ENCODE results near the gene ZPR1.

The ZPR1 gene

GRCh38 chr11:116796548-116796947 is 8.7 kb upstream of the ZPR1 start:
- Histone ChIP-seq H3K4me1 (ENCODE audit: control insufficient read depth, insufficient read depth, low read length) (no peaks in the 10 kb centered on the region), H3K36me3 (ENCODE audit: control insufficient read depth in 2 of 2, insufficient read depth in 1 of 2, low read length in 2 of 2) (no peaks in the 10 kb centered on the region), H3K27ac (ENCODE audit: extremely low read depth, low read depth, low read length) (no peak overlapping the region), H3K9me3 (ENCODE audit: control insufficient read depth, insufficient read depth, low read depth, low read length) (no peaks in the 10 kb centered on the region), H3K4me3 (ENCODE audit: low read depth, low read length) (no peak overlapping the region)
- ChIA-PET POLR2A (no interaction called here), CTCF (interaction anchor here (0.6 kb wide), 2 partner anchors 84 to 164 kb away, joined by 3 read pairs; no protein-coding TSS in a partner anchor)
- 0 out of 2 replicates have a peak, but pooled peaks have one; percentile 17 for TF ChIP-seq ZNF146 (tag by site-specific recombination; IDR thresholded peaks at IDR 0.05)
- no peak for TF ChIP-seq BCL11A (tag by site-specific recombination; IDR thresholded peaks at IDR 0.05; ENCODE audit: low read depth)

DNA sequence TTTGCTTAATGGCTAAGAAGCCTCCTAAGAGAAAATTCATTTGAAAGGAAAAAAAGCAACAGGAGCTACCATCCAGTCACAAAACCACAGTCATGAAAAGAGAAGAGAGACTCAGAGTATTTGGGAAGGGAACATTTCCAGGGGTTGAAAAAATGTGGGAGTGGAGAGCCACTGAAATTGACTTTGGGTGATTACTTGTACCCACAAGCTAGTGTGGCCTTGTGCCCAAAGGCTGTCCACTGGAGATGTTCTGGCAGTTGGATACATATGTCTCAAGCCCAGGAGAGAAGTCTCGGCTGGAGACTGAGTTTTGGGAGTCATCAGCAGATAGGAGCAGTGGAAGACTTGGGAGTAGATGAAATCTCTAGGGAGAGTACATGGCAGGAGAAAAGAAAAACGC is 7.0 kb upstream of the ZPR1 start:
- H3K27ac ChIP-seq (ENCODE audit: extremely low read depth, low read depth, low read length) = no peak overlapping the region
- no peaks in the 10 kb centered on the region for H3K4me1 ChIP-seq (ENCODE audit: control insufficient read depth, insufficient read depth, low read length)
- ChIA-PET POLR2A (no interaction called here), CTCF (interaction anchor here (0.7 to 6.9 kb wide), 3 partner anchors 43 to 311 kb away, joined by 3 to 118 read pairs (median 89); partner anchors contain the start of gene APOA1)
- H3K4me3 ChIP-seq (ENCODE audit: low read depth, low read length) = no peak overlapping the region
- no peaks in the 10 kb centered on the region for H3K9me3 ChIP-seq (ENCODE audit: control insufficient read depth, insufficient read depth, low read depth, low read length)
- no peaks in the 10 kb centered on the region for H3K36me3 ChIP-seq (ENCODE audit: control insufficient read depth in 2 of 2, insufficient read depth in 1 of 2, low read length in 2 of 2)
- TF ChIP-seq ZNF140 (tag by site-specific recombination; IDR thresholded peaks at IDR 0.05) = no peak
- no peak for TF ChIP-seq ZBTB20 (tag by site-specific recombination; IDR thresholded peaks at IDR 0.05)
- TF ChIP-seq ZNF239 (tag by site-specific recombination; IDR thresholded peaks at IDR 0.05) = no peak
- no peak for TF ChIP-seq ZNF341 (tag by site-specific recombination; IDR thresholded peaks at IDR 0.05; ENCODE audit: low read depth)
- no peak for TF ChIP-seq TRIM28 (IDR thresholded peaks at IDR 0.05; ENCODE audit: borderline replicate concordance, low read length)
- no peak for TF ChIP-seq FEZF1 (tag by site-specific recombination; IDR thresholded peaks at IDR 0.05)
- no peak for TF ChIP-seq EGR2 (tag by site-specific recombination; IDR thresholded peaks at IDR 0.05; ENCODE audit: low read depth)

GRCh38 chr11:116793772-116794097 is 5.9 kb upstream of the ZPR1 start:
- TF ChIP-seq ZNF121 (tag by site-specific recombination; IDR thresholded peaks at IDR 0.05) = no peak
- no peak for TF ChIP-seq IKZF3 (tag by site-specific recombination; IDR thresholded peaks at IDR 0.05)
- no peak for TF ChIP-seq HOXD13 (CRISPR knock-in tag; IDR thresholded peaks at IDR 0.05; ENCODE audit: borderline replicate concordance)
- no peak for TF ChIP-seq ZNF701 (tag by site-specific recombination; IDR thresholded peaks at IDR 0.05)
- TF ChIP-seq ZNF785 (tag by site-specific recombination; IDR thresholded peaks at IDR 0.05) = no peak
- Histone ChIP-seq H3K4me1 (ENCODE audit: control insufficient read depth, insufficient read depth, low read length) (no peaks in the 10 kb centered on the region), H3K27ac (ENCODE audit: extremely low read depth, low read depth, low read length) (no peak overlapping the region), H3K4me3 (ENCODE audit: low read depth, low read length) (no peak overlapping the region), H3K36me3 (ENCODE audit: control insufficient read depth in 2 of 2, insufficient read depth in 1 of 2, low read length in 2 of 2) (no peaks in the 10 kb centered on the region), H3K9me3 (ENCODE audit: control insufficient read depth, insufficient read depth, low read depth, low read length) (no peaks in the 10 kb centered on the region)
- POLR2A ChIA-PET = interaction anchor here (1.2 kb wide), 1 partner anchor 385 kb away, joined by 4 read pairs; the partner anchor contains the start of gene SIDT2
- CTCF ChIA-PET = interaction anchor here (0.7 to 6.9 kb wide), 5 partner anchors 19 to 312 kb away, joined by 3 to 118 read pairs (median 4); partner anchors contain the start of gene APOA1

DNA sequence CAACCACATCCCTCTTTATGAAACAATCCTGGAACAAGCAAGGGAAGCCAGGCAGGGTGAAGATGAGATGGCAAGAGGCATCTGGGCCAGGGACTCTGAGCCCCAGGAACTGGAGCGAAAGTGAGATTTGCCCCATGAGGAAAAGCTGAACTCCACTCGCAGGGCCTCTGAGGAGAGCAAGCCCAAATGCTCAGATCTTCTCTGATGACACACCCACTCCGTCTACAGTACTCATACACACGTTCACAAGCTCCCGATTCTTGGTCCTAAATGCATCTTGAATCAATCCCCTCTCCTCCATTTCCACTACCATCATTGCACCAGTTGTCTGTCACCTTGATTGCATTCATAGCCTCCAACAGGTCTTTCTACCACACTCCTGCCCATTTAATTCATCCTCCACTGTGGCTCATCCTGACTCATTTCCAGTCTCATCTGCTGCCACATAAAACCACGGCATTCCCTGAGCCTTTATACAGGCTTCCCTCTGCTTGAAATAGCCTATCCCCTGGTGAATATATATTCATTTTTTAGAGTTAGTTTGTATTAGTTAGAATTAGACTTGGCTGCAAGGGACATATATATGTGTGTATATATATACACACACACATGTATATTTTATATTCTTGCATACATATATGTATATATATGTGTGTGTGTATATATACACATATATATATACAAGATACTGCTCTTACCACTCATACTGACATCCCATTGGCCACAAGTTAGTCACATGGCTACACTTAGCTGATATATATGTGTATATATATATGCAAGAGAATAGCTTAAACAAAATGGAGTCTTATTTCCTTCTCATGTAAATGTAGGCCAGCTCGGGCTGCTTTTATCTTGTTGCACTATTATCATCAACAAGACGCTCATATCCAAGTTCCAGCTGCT is 5.3 kb upstream of the ZPR1 start:
- Histone ChIP-seq H3K36me3 (ENCODE audit: control insufficient read depth in 2 of 2, insufficient read depth in 1 of 2, low read length in 2 of 2) (no peaks in the 10 kb centered on the region), H3K4me1 (ENCODE audit: control insufficient read depth, insufficient read depth, low read length) (no peaks in the 10 kb centered on the region), H3K9me3 (ENCODE audit: control insufficient read depth, insufficient read depth, low read depth, low read length) (no peaks in the 10 kb centered on the region), H3K27ac (ENCODE audit: extremely low read depth, low read depth, low read length) (no peak overlapping the region), H3K4me3 (ENCODE audit: low read depth, low read length) (no peak overlapping the region)
- TF ChIP-seq, protein P1, sequence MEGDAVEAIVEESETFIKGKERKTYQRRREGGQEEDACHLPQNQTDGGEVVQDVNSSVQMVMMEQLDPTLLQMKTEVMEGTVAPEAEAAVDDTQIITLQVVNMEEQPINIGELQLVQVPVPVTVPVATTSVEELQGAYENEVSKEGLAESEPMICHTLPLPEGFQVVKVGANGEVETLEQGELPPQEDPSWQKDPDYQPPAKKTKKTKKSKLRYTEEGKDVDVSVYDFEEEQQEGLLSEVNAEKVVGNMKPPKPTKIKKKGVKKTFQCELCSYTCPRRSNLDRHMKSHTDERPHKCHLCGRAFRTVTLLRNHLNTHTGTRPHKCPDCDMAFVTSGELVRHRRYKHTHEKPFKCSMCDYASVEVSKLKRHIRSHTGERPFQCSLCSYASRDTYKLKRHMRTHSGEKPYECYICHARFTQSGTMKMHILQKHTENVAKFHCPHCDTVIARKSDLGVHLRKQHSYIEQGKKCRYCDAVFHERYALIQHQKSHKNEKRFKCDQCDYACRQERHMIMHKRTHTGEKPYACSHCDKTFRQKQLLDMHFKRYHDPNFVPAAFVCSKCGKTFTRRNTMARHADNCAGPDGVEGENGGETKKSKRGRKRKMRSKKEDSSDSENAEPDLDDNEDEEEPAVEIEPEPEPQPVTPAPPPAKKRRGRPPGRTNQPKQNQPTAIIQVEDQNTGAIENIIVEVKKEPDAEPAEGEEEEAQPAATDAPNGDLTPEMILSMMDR (tag by site-specific recombination; IDR thresholded peaks at IDR 0.05) = no peak
- TF ChIP-seq ZNF529 (tag by site-specific recombination; IDR thresholded peaks at IDR 0.05; ENCODE audit: insufficient replicate concordance) = no peak
- no peak for TF ChIP-seq ZNF10 (tag by site-specific recombination; IDR thresholded peaks at IDR 0.05)
- TF ChIP-seq, protein P2, sequence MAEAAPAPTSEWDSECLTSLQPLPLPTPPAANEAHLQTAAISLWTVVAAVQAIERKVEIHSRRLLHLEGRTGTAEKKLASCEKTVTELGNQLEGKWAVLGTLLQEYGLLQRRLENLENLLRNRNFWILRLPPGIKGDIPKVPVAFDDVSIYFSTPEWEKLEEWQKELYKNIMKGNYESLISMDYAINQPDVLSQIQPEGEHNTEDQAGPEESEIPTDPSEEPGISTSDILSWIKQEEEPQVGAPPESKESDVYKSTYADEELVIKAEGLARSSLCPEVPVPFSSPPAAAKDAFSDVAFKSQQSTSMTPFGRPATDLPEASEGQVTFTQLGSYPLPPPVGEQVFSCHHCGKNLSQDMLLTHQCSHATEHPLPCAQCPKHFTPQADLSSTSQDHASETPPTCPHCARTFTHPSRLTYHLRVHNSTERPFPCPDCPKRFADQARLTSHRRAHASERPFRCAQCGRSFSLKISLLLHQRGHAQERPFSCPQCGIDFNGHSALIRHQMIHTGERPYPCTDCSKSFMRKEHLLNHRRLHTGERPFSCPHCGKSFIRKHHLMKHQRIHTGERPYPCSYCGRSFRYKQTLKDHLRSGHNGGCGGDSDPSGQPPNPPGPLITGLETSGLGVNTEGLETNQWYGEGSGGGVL (tag by site-specific recombination; IDR thresholded peaks at IDR 0.05) = no peak
- TF ChIP-seq KLF16 (tag by site-specific recombination; IDR thresholded peaks at IDR 0.05) = no peak
- TF ChIP-seq, protein P3, sequence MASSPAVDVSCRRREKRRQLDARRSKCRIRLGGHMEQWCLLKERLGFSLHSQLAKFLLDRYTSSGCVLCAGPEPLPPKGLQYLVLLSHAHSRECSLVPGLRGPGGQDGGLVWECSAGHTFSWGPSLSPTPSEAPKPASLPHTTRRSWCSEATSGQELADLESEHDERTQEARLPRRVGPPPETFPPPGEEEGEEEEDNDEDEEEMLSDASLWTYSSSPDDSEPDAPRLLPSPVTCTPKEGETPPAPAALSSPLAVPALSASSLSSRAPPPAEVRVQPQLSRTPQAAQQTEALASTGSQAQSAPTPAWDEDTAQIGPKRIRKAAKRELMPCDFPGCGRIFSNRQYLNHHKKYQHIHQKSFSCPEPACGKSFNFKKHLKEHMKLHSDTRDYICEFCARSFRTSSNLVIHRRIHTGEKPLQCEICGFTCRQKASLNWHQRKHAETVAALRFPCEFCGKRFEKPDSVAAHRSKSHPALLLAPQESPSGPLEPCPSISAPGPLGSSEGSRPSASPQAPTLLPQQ (tag by site-specific recombination; IDR thresholded peaks at IDR 0.05) = no peak
- no peak for TF ChIP-seq ZFHX2 (tag by site-specific recombination; conservative IDR thresholded peaks at IDR 0.05)
- POLR2A ChIA-PET = interaction anchor here (1.2 kb wide), 1 partner anchor 385 kb away, joined by 4 read pairs; the partner anchor contains the start of gene SIDT2
- CTCF ChIA-PET = interaction anchor here (0.7 to 6.9 kb wide), 7 partner anchors 20 to 434 kb away, joined by 3 to 118 read pairs (median 4); partner anchors contain the start of gene APOA1
